ENCODE data around the gene PDSS2.
A peak's percentile ranks its signal among the peaks of the same experiment; 100 is the strongest.

Gene PDSS2

GRCh38 chr6:107264357-107264840, 195.0 kb downstream of the PDSS2 start:
- H3K18ac ChIP-seq (ENCODE audit: low read depth in 1 of 2, low read length in 2 of 2): no peak overlapping the region
- no peaks in the 10 kb centered on the region for H3K4me1 ChIP-seq (ENCODE audit: control insufficient read depth, insufficient read depth, low read depth, low read length)
- H2AFZ ChIP-seq (ENCODE audit: low read depth, low read length): no peak overlapping the region

GRCh38 chr6:107259951-107260350, 199.4 kb downstream of the PDSS2 start:
- no peak overlapping the region for H2BK120ac ChIP-seq (ENCODE audit: low read depth, low read length)
- no peak overlapping the region for H3K14ac ChIP-seq (ENCODE audit: low read length in 2 of 2)
- H3K4ac ChIP-seq (ENCODE audit: low read depth in 1 of 2, low read length in 2 of 2): no peak overlapping the region
- no peak overlapping the region for H2BK5ac ChIP-seq (ENCODE audit: low read depth, low read length, poor library complexity, severe bottlenecking)
- no peak overlapping the region for H4K91ac ChIP-seq (ENCODE audit: low read length)
- H3K4me2 ChIP-seq (ENCODE audit: low read length, poor library complexity, severe bottlenecking): no peak overlapping the region
- no peak overlapping the region for H2AFZ ChIP-seq (ENCODE audit: low read depth, low read length)
- no peaks in the 10 kb centered on the region for H3K79me1 ChIP-seq (replicated peaks; ENCODE audit: low read length, poor library complexity, severe bottlenecking)
- no peak overlapping the region for H4K8ac ChIP-seq (ENCODE audit: low read length)
- H3K36me3 ChIP-seq (ENCODE audit: control insufficient read depth in 1 of 2, insufficient read depth in 2 of 2, low read depth in 1 of 2, low read length in 2 of 2): no peaks in the 10 kb centered on the region
- no peaks in the 10 kb centered on the region for H3K9me3 ChIP-seq (ENCODE audit: control insufficient read depth, low read length)
- no peaks in the 10 kb centered on the region for H3K27me3 ChIP-seq (ENCODE audit: control insufficient read depth in 1 of 2, insufficient read depth in 1 of 2, low read length in 2 of 2)
- H3K4me1 ChIP-seq (ENCODE audit: control insufficient read depth, insufficient read depth, low read depth, low read length): no peaks in the 10 kb centered on the region
- H2BK15ac ChIP-seq (ENCODE audit: low read depth, poor library complexity, severe bottlenecking): no peak overlapping the region
- H3K18ac ChIP-seq (ENCODE audit: low read depth in 1 of 2, low read length in 2 of 2): no peak overlapping the region
- no peak overlapping the region for H3K27ac ChIP-seq (ENCODE audit: low read length, poor library complexity, severe bottlenecking)
- no peak for DNase-seq
- H2BK12ac ChIP-seq (ENCODE audit: low read length in 2 of 2): no peak overlapping the region
- no peak overlapping the region for H3K9ac ChIP-seq (ENCODE audit: low read length)
- H3K4me3 ChIP-seq (ENCODE audit: insufficient read depth in 1 of 2, low read depth in 1 of 2, low read length in 2 of 2): no peak overlapping the region
- H2AK5ac ChIP-seq (ENCODE audit: low read length, severe bottlenecking): no peak overlapping the region
- no peak overlapping the region for H3K23ac ChIP-seq (ENCODE audit: low read length in 2 of 2)

More at GRCh38 chr6:107264357-107264840, 195.0 kb downstream of the PDSS2 start:
- no peak overlapping the region for H2BK120ac ChIP-seq (ENCODE audit: low read depth, low read length)
- no peaks in the 10 kb centered on the region for H3K79me1 ChIP-seq (replicated peaks; ENCODE audit: low read length, poor library complexity, severe bottlenecking)
- no peak overlapping the region for H3K23ac ChIP-seq (ENCODE audit: low read length in 2 of 2)
- H3K27ac ChIP-seq (ENCODE audit: low read length, poor library complexity, severe bottlenecking): no peak overlapping the region
- H3K4ac ChIP-seq (ENCODE audit: low read depth in 1 of 2, low read length in 2 of 2): no peak overlapping the region
- H3K9ac ChIP-seq (ENCODE audit: low read length): no peak overlapping the region
- no peak overlapping the region for H2BK15ac ChIP-seq (ENCODE audit: low read depth, poor library complexity, severe bottlenecking)
- no peak overlapping the region for H2BK12ac ChIP-seq (ENCODE audit: low read length in 2 of 2)
- no peak overlapping the region for H4K8ac ChIP-seq (ENCODE audit: low read length)
- H3K4me3 ChIP-seq (ENCODE audit: insufficient read depth in 1 of 2, low read depth in 1 of 2, low read length in 2 of 2): no peak overlapping the region
- no peak overlapping the region for H4K91ac ChIP-seq (ENCODE audit: low read length)
- no peaks in the 10 kb centered on the region for H3K27me3 ChIP-seq (ENCODE audit: control insufficient read depth in 1 of 2, insufficient read depth in 1 of 2, low read length in 2 of 2)
- H2AK5ac ChIP-seq (ENCODE audit: low read length, severe bottlenecking): no peak overlapping the region
- H3K14ac ChIP-seq (ENCODE audit: low read length in 2 of 2): no peak overlapping the region
- H2BK5ac ChIP-seq (ENCODE audit: low read depth, low read length, poor library complexity, severe bottlenecking): no peak overlapping the region
- no peaks in the 10 kb centered on the region for H3K9me3 ChIP-seq (ENCODE audit: control insufficient read depth, low read length)
- DNase-seq: peak; percentile 90
- 56% methylated on average over 1 of the region's 3 CpGs for WGBS
- no peaks in the 10 kb centered on the region for H3K36me3 ChIP-seq (ENCODE audit: control insufficient read depth in 1 of 2, insufficient read depth in 2 of 2, low read depth in 1 of 2, low read length in 2 of 2)
- H3K4me2 ChIP-seq (ENCODE audit: low read length, poor library complexity, severe bottlenecking): no peak overlapping the region

- H3K4ac ChIP-seq (ENCODE audit: low read depth in 1 of 2, low read length in 2 of 2): no peak overlapping the region
- no peak overlapping the region for H3K4me3 ChIP-seq (ENCODE audit: insufficient read depth in 1 of 2, low read depth in 1 of 2, low read length in 2 of 2)
- H2BK5ac ChIP-seq (ENCODE audit: low read depth, low read length, poor library complexity, severe bottlenecking): no peak overlapping the region
- H3K36me3 ChIP-seq (ENCODE audit: control insufficient read depth in 1 of 2, insufficient read depth in 2 of 2, low read depth in 1 of 2, low read length in 2 of 2): peaks cover 0 to 4% of the 10 kb centered on the region in 2 experiments
- H3K27me3 ChIP-seq (ENCODE audit: control insufficient read depth in 1 of 2, insufficient read depth in 1 of 2, low read length in 2 of 2): no peaks in the 10 kb centered on the region
- no peak overlapping the region for H3K23ac ChIP-seq (ENCODE audit: low read length in 2 of 2)
- no peak overlapping the region for H3K18ac ChIP-seq (ENCODE audit: low read depth in 1 of 2, low read length in 2 of 2)
- H2BK12ac ChIP-seq (ENCODE audit: low read length in 2 of 2): no peak overlapping the region
- H4K91ac ChIP-seq (ENCODE audit: low read length): no peak overlapping the region
- H3K4me1 ChIP-seq (ENCODE audit: control insufficient read depth, insufficient read depth, low read depth, low read length): no peaks in the 10 kb centered on the region
- H3K4me2 ChIP-seq (ENCODE audit: low read length, poor library complexity, severe bottlenecking): no peak overlapping the region
- H4K8ac ChIP-seq (ENCODE audit: low read length): no peak overlapping the region
- H2BK120ac ChIP-seq (ENCODE audit: low read depth, low read length): no peak overlapping the region
- H3K9me3 ChIP-seq (ENCODE audit: control insufficient read depth, low read length): no peaks in the 10 kb centered on the region
- no peaks in the 10 kb centered on the region for H3K79me1 ChIP-seq (replicated peaks; ENCODE audit: low read length, poor library complexity, severe bottlenecking)
- H3K14ac ChIP-seq (ENCODE audit: low read length in 2 of 2): no peak overlapping the region
- DNase-seq: no peak
- H2AFZ ChIP-seq (ENCODE audit: low read depth, low read length): no peak overlapping the region
- H3K27ac ChIP-seq (ENCODE audit: low read length, poor library complexity, severe bottlenecking): no peak overlapping the region
- no peak overlapping the region for H2BK15ac ChIP-seq (ENCODE audit: low read depth, poor library complexity, severe bottlenecking)
- H2AK5ac ChIP-seq (ENCODE audit: low read length, severe bottlenecking): no peak overlapping the region
- no peak overlapping the region for H3K9ac ChIP-seq (ENCODE audit: low read length)
Observed at GRCh38 chr6:107248147-107248546, 211.2 kb downstream of the PDSS2 start.

GRCh38 chr6:107246972-107247615, 212.3 kb downstream of the PDSS2 start:
- H3K79me1 ChIP-seq (replicated peaks; ENCODE audit: low read length, poor library complexity, severe bottlenecking): no peaks in the 10 kb centered on the region
- H2BK120ac ChIP-seq (ENCODE audit: low read depth, low read length): no peak overlapping the region
- H2AK5ac ChIP-seq (ENCODE audit: low read length, severe bottlenecking): no peak overlapping the region
- no peak overlapping the region for H4K91ac ChIP-seq (ENCODE audit: low read length)
- no peak overlapping the region for H3K14ac ChIP-seq (ENCODE audit: low read length in 2 of 2)
- H3K4me1 ChIP-seq (ENCODE audit: control insufficient read depth, insufficient read depth, low read depth, low read length): no peaks in the 10 kb centered on the region
- no peak overlapping the region for H2BK12ac ChIP-seq (ENCODE audit: low read length in 2 of 2)
- H3K9ac ChIP-seq (ENCODE audit: low read length): no peak overlapping the region
- no peak overlapping the region for H2AFZ ChIP-seq (ENCODE audit: low read depth, low read length)
- peak; percentile 19 for DNase-seq
- no peak overlapping the region for H3K4ac ChIP-seq (ENCODE audit: low read depth in 1 of 2, low read length in 2 of 2)
- no peak overlapping the region for H3K23ac ChIP-seq (ENCODE audit: low read length in 2 of 2)
- H4K8ac ChIP-seq (ENCODE audit: low read length): no peak overlapping the region
- no peak overlapping the region for H2BK15ac ChIP-seq (ENCODE audit: low read depth, poor library complexity, severe bottlenecking)
- 92% methylated on average over 5 of the region's 6 CpGs for WGBS
- H3K27ac ChIP-seq (ENCODE audit: low read length, poor library complexity, severe bottlenecking): no peak overlapping the region
- no peaks in the 10 kb centered on the region for H3K9me3 ChIP-seq (ENCODE audit: control insufficient read depth, low read length)
- no peak overlapping the region for H3K4me2 ChIP-seq (ENCODE audit: low read length, poor library complexity, severe bottlenecking)
- H3K18ac ChIP-seq (ENCODE audit: low read depth in 1 of 2, low read length in 2 of 2): no peak overlapping the region
- no peak overlapping the region for H2BK5ac ChIP-seq (ENCODE audit: low read depth, low read length, poor library complexity, severe bottlenecking)
- H3K4me3 ChIP-seq (ENCODE audit: insufficient read depth in 1 of 2, low read depth in 1 of 2, low read length in 2 of 2): no peak overlapping the region
- peaks cover 0 to 4% of the 10 kb centered on the region in 2 experiments for H3K36me3 ChIP-seq (ENCODE audit: control insufficient read depth in 1 of 2, insufficient read depth in 2 of 2, low read depth in 1 of 2, low read length in 2 of 2)
- H3K27me3 ChIP-seq (ENCODE audit: control insufficient read depth in 1 of 2, insufficient read depth in 1 of 2, low read length in 2 of 2): no peaks in the 10 kb centered on the region
